ENCODE measurements around the gene FRS2.

FRS2 gene

GRCh38 chr12:69608114-69608513 lies 137.9 kb downstream of the FRS2 start:
- Histone ChIP-seq H3K9me3 (ENCODE audit: control insufficient read depth, insufficient read depth, low read depth, low read length) (no peaks in the 10 kb centered on the region), H3K4me1 (ENCODE audit: control insufficient read depth, insufficient read depth, low read length) (no peaks in the 10 kb centered on the region), H3K9ac (ENCODE audit: low read length) (no peak overlapping the region), H3K27me3 (ENCODE audit: control insufficient read depth, insufficient read depth, low read length) (no peaks in the 10 kb centered on the region), H3K4me3 (ENCODE audit: low read depth, low read length) (no peak overlapping the region), H3K36me3 (ENCODE audit: control insufficient read depth, insufficient read depth, low read length) (peaks cover 5% of the 10 kb centered on the region), H3K27ac (ENCODE audit: low read depth, low read length) (no peak overlapping the region)

DNA sequence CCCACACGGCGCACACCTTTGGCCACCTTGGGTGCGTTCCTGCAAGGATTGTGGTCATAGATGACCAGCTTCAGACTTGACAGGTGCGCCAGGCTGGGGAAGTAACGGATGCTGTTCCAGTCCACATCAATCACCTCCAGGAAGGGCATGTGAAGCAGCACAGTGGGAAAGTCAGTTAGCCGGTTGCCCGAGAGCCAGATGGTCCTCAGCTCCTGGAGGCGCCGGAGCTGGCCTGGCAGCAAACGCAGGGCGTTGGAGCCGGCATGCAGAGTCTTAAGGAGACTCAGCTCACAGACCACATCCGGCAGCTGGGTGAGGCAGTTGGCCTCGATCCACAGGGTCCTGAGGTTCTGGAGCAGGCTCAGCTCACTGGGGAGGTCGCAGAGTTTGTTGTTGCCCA lies 139.9 kb downstream of the FRS2 start:
- Histone ChIP-seq H3K4me3 (ENCODE audit: low read depth, low read length) (no peak overlapping the region), H3K36me3 (ENCODE audit: control insufficient read depth, insufficient read depth, low read length) (no peaks in the 10 kb centered on the region), H3K27me3 (ENCODE audit: control insufficient read depth, insufficient read depth, low read length) (no peaks in the 10 kb centered on the region), H3K9ac (ENCODE audit: low read length) (no peak overlapping the region), H3K4me1 (ENCODE audit: control insufficient read depth, insufficient read depth, low read length) (no peaks in the 10 kb centered on the region), H3K9me3 (ENCODE audit: control insufficient read depth, insufficient read depth, low read depth, low read length) (no peaks in the 10 kb centered on the region), H3K27ac (ENCODE audit: low read depth, low read length) (no peak overlapping the region)

DNA sequence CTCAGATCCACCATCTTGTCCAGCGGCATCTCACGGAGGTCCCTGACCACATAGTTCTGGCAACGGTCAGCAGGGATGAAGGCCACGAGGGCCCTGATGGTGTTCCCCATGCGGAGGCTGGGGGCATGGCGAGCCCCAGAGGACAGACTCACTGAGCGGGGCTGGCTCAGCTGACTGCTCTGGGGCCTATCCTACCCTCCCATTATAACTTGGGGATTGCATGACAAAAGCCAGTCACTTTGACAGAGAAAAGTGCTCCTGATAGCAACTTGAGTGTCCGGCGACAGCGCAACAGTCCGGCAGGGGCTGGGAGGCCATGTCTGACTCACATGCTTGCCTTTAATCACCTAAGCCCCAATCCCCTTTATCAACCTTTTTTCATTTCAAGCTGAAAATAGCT lies 140.5 kb downstream of the FRS2 start, which contains the start of gene LRRC10:
TSS of gene LRRC10 (minus strand) at position 179 of the 400 bp plus-strand sequence. CDS start at position 110, 69 bp downstream.
- H3K27me3 ChIP-seq (ENCODE audit: control insufficient read depth, insufficient read depth, low read length): no peaks in the 10 kb centered on the region
- no peak within 1 kb of the TSS for H3K27ac ChIP-seq (ENCODE audit: low read depth, low read length)
- H3K9ac ChIP-seq (ENCODE audit: low read length): no peak within 1 kb of the TSS
- H3K36me3 ChIP-seq (ENCODE audit: control insufficient read depth, insufficient read depth, low read length): no peaks in the 10 kb centered on the region
- H3K4me1 ChIP-seq (ENCODE audit: control insufficient read depth, insufficient read depth, low read length): no peaks in the 10 kb centered on the region
- no peaks in the 10 kb centered on the region for H3K9me3 ChIP-seq (ENCODE audit: control insufficient read depth, insufficient read depth, low read depth, low read length)
- H3K4me3 ChIP-seq (ENCODE audit: low read depth, low read length): no peak within 1 kb of the TSS

DNA sequence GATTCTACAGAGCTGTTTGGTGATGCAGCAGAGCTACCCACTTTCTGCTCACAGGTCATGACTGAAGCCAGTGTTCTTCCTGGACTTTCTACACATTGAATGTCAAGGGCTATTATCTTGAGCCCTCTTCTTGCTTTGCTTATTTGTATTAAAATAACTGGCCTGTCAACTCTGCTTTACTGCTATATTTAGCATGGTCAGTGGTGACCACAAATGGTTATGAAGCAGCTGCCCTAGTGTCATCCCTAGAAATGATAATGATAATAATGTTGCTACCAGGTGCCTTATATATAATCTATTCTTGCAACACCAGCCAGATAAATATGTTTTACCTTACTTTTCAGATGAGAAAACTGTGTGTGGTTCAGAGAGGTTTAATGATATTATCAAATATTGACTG lies 143.2 kb downstream of the FRS2 start:
- Histone ChIP-seq H3K4me3 (ENCODE audit: low read depth, low read length) (no peak overlapping the region), H3K9ac (ENCODE audit: low read length) (no peak overlapping the region), H3K36me3 (ENCODE audit: control insufficient read depth, insufficient read depth, low read length) (no peaks in the 10 kb centered on the region), H3K27ac (ENCODE audit: low read depth, low read length) (no peak overlapping the region), H3K4me1 (ENCODE audit: control insufficient read depth, insufficient read depth, low read length) (no peaks in the 10 kb centered on the region), H3K27me3 (ENCODE audit: control insufficient read depth, insufficient read depth, low read length) (no peaks in the 10 kb centered on the region), H3K9me3 (ENCODE audit: control insufficient read depth, insufficient read depth, low read depth, low read length) (no peaks in the 10 kb centered on the region)

- Histone ChIP-seq H3K9me3 (ENCODE audit: control insufficient read depth, insufficient read depth, low read depth, low read length) (no peaks in the 10 kb centered on the region), H3K4me1 (ENCODE audit: control insufficient read depth, insufficient read depth, low read length) (no peaks in the 10 kb centered on the region), H3K36me3 (ENCODE audit: control insufficient read depth, insufficient read depth, low read length) (no peaks in the 10 kb centered on the region), H3K4me3 (ENCODE audit: low read depth, low read length) (no peak overlapping the region), H3K27ac (ENCODE audit: low read depth, low read length) (no peak overlapping the region), H3K27me3 (ENCODE audit: control insufficient read depth, insufficient read depth, low read length) (no peaks in the 10 kb centered on the region), H3K9ac (ENCODE audit: low read length) (no peak overlapping the region)
These were observed 145.8 kb downstream of the FRS2 start for GRCh38 chr12:69616025-69616424.

DNA sequence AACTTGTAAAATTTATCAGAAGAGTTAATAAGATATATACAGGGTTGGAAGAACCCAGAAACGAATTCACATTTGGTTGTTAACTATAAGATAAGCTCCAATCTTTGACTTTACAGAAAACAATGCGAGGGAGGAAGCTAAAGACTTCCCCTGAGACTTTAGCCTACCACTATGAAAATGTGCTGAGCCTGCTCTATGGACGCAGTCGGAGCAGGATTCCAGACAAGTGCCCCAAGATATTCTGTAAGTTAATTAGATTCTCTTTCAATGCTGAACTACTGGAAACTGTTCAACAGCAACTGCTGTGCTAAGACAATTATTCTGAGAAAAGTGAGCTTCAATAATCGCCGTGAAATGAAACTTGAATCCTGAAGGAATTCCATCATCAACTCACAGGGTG lies 148.9 kb downstream of the FRS2 start:
- Histone ChIP-seq H3K9ac (ENCODE audit: low read length) (no peak overlapping the region), H3K4me3 (ENCODE audit: low read depth, low read length) (no peak overlapping the region), H3K27ac (ENCODE audit: low read depth, low read length) (no peak overlapping the region), H3K4me1 (ENCODE audit: control insufficient read depth, insufficient read depth, low read length) (no peaks in the 10 kb centered on the region), H3K9me3 (ENCODE audit: control insufficient read depth, insufficient read depth, low read depth, low read length) (no peaks in the 10 kb centered on the region), H3K27me3 (ENCODE audit: control insufficient read depth, insufficient read depth, low read length) (no peaks in the 10 kb centered on the region), H3K36me3 (ENCODE audit: control insufficient read depth, insufficient read depth, low read length) (no peaks in the 10 kb centered on the region)

- no peaks in the 10 kb centered on the region for H3K36me3 ChIP-seq (ENCODE audit: control insufficient read depth, insufficient read depth, low read length)
- H3K4me3 ChIP-seq (ENCODE audit: low read depth, low read length): no peak overlapping the region
- no peaks in the 10 kb centered on the region for H3K9me3 ChIP-seq (ENCODE audit: control insufficient read depth, insufficient read depth, low read depth, low read length)
- no peak overlapping the region for H3K9ac ChIP-seq (ENCODE audit: low read length)
- no peak overlapping the region for H3K27ac ChIP-seq (ENCODE audit: low read depth, low read length)
- no peaks in the 10 kb centered on the region for H3K4me1 ChIP-seq (ENCODE audit: control insufficient read depth, insufficient read depth, low read length)
- H3K27me3 ChIP-seq (ENCODE audit: control insufficient read depth, insufficient read depth, low read length): no peaks in the 10 kb centered on the region
These were observed 149.9 kb downstream of the FRS2 start for GRCh38 chr12:69620077-69620476.

- H3K36me3 ChIP-seq (ENCODE audit: control insufficient read depth, insufficient read depth, low read length): no peaks in the 10 kb centered on the region
- no peaks in the 10 kb centered on the region for H3K4me1 ChIP-seq (ENCODE audit: control insufficient read depth, insufficient read depth, low read length)
These were observed 150.7 kb downstream of the FRS2 start for GRCh38 chr12:69620921-69621320.

DNA sequence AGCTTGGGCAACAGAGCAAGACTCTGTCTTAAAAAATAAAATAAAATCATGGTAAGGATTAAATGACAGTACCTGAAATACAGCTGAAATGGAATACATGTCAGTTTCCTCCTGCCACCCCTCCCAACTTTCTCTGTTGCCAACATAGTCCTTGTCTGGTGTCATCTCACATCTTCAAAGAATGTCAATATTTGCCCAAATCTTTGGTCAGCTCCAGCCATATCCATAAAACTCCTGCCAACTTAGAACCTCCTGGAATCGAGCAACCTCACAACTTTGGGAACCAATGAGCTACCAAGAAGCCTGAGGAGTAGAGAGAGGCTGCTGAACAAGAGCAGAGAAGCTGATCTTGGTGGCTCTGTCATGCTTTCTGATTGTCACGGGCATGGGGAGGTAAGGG lies 151.4 kb downstream of the FRS2 start:
- H3K27me3 ChIP-seq (ENCODE audit: control insufficient read depth, insufficient read depth, low read length): no peaks in the 10 kb centered on the region
- H3K4me3 ChIP-seq (ENCODE audit: low read depth, low read length): no peak overlapping the region
- no peaks in the 10 kb centered on the region for H3K9me3 ChIP-seq (ENCODE audit: control insufficient read depth, insufficient read depth, low read depth, low read length)
- no peak overlapping the region for H3K27ac ChIP-seq (ENCODE audit: low read depth, low read length)
- no peaks in the 10 kb centered on the region for H3K4me1 ChIP-seq (ENCODE audit: control insufficient read depth, insufficient read depth, low read length)
- H3K9ac ChIP-seq (ENCODE audit: low read length): no peak overlapping the region
- no peaks in the 10 kb centered on the region for H3K36me3 ChIP-seq (ENCODE audit: control insufficient read depth, insufficient read depth, low read length)

More at GRCh38 chr12:69620921-69621320, 150.7 kb downstream of the FRS2 start:
- Histone ChIP-seq H3K27me3 (ENCODE audit: control insufficient read depth, insufficient read depth, low read length) (no peaks in the 10 kb centered on the region), H3K4me3 (ENCODE audit: low read depth, low read length) (no peak overlapping the region), H3K9me3 (ENCODE audit: control insufficient read depth, insufficient read depth, low read depth, low read length) (no peaks in the 10 kb centered on the region), H3K9ac (ENCODE audit: low read length) (no peak overlapping the region), H3K27ac (ENCODE audit: low read depth, low read length) (no peak overlapping the region)

- H3K27ac ChIP-seq (ENCODE audit: low read depth, low read length): no peak overlapping the region
- no peaks in the 10 kb centered on the region for H3K9me3 ChIP-seq (ENCODE audit: control insufficient read depth, insufficient read depth, low read depth, low read length)
- no peaks in the 10 kb centered on the region for H3K36me3 ChIP-seq (ENCODE audit: control insufficient read depth, insufficient read depth, low read length)
- H3K4me3 ChIP-seq (ENCODE audit: low read depth, low read length): no peak overlapping the region
- no peak overlapping the region for H3K9ac ChIP-seq (ENCODE audit: low read length)
- no peaks in the 10 kb centered on the region for H3K27me3 ChIP-seq (ENCODE audit: control insufficient read depth, insufficient read depth, low read length)
- no peaks in the 10 kb centered on the region for H3K4me1 ChIP-seq (ENCODE audit: control insufficient read depth, insufficient read depth, low read length)
These were observed 153.8 kb downstream of the FRS2 start for GRCh38 chr12:69623970-69624369.

- Histone ChIP-seq H3K27ac (ENCODE audit: low read depth, low read length) (no peak overlapping the region), H3K36me3 (ENCODE audit: control insufficient read depth, insufficient read depth, low read length) (no peaks in the 10 kb centered on the region), H3K9ac (ENCODE audit: low read length) (no peak overlapping the region), H3K4me1 (ENCODE audit: control insufficient read depth, insufficient read depth, low read length) (no peaks in the 10 kb centered on the region), H3K27me3 (ENCODE audit: control insufficient read depth, insufficient read depth, low read length) (no peaks in the 10 kb centered on the region), H3K4me3 (ENCODE audit: low read depth, low read length) (no peak overlapping the region), H3K9me3 (ENCODE audit: control insufficient read depth, insufficient read depth, low read depth, low read length) (no peaks in the 10 kb centered on the region)
These were observed 157.3 kb downstream of the FRS2 start for GRCh38 chr12:69627501-69627900.

All from HUES6 (cell line).